HCT116 (cell line): Measurements from ENCODE around the gene ARL2.

Source experiments
- CEBPB ChIP-seq: IDR thresholded peaks from 2 replicates; pipeline ENCODE4 v1.6.1; 2012; ENCODE audit warnings: low read depth
- CTCF ChIP-seq, 3 experiments: fragments of 200-600 bp in 1 of 3; sonication (generic) in 1 of 3; IDR thresholded peaks in 2 of 3; conservative IDR thresholded peaks in 1 of 3; 2 replicates each; pipeline ENCODE4 v1.5.1; 2012 to 2017; ENCODE audit warnings: low read depth in 2 of 3, low read length in 2 of 3, antibody characterized with exemption in 1 of 3, borderline replicate concordance in 1 of 3, control low read depth in 1 of 3, mild to moderate bottlenecking in 1 of 3, mixed read lengths in 1 of 3, mixed run types in 1 of 3, moderate library complexity in 1 of 3; ENCODE audit not compliant: insufficient read depth in 1 of 3
- EZH2 ChIP-seq: fragments of 200-600 bp; sonication (generic); IDR thresholded peaks from 2 replicates; pipeline ENCODE4 v1.6.1; 2017; ENCODE audit warnings: antibody characterized with exemption, mixed run types
- EZH2phosphoT487 ChIP-seq: fragments of 200-600 bp; IDR thresholded peaks from 2 replicates; pipeline ENCODE4 v1.6.1; 2018; ENCODE audit warnings: antibody characterized with exemption, borderline replicate concordance
- FOSL1 ChIP-seq: IDR thresholded peaks from 2 replicates; pipeline ENCODE4 v1.6.1; 2012; ENCODE audit warnings: low read depth
- MAX ChIP-seq: IDR thresholded peaks from 2 replicates; pipeline ENCODE4 v1.6.1; 2012
- POLR2A ChIP-seq: IDR thresholded peaks from 2 replicates; pipeline ENCODE4 v1.7.0; 2011; ENCODE audit warnings: borderline replicate concordance; ENCODE audit not compliant: insufficient read depth, insufficient read length; ENCODE audit errors: extremely low read depth
- POLR2AphosphoS5 ChIP-seq: IDR thresholded peaks from 2 replicates; pipeline ENCODE4 v1.6.1; 2011; ENCODE audit warnings: mild to moderate bottlenecking, low read depth, low read length, moderate library complexity
- RAD21 ChIP-seq: IDR thresholded peaks from 2 replicates; pipeline ENCODE4 v1.6.1; 2012; ENCODE audit warnings: low read depth, mild to moderate bottlenecking
- REST ChIP-seq: IDR thresholded peaks from 2 replicates; pipeline ENCODE4 v1.6.1; 2012; ENCODE audit warnings: low read depth
- SIN3A ChIP-seq: IDR thresholded peaks from 2 replicates; pipeline ENCODE4 v1.6.1; 2012; ENCODE audit warnings: low read depth
- YY1 ChIP-seq: IDR thresholded peaks from 2 replicates; pipeline ENCODE4 v1.6.1; 2011; ENCODE audit warnings: low read length, low read depth, moderate library complexity, mild to moderate bottlenecking; ENCODE audit not compliant: insufficient replicate concordance; ENCODE audit errors: extremely low read depth
- ZFX ChIP-seq: fragments of 450-650 bp; IDR thresholded peaks from 2 replicates; pipeline ENCODE4 v1.6.1; 2017

- no peak for TF ChIP-seq CTCF (IDR thresholded peaks at IDR 0.05 in 2 of 3, conservative IDR thresholded peaks at IDR 0.05 in 1 of 3; ENCODE audit: borderline replicate concordance in 1 of 3, insufficient read depth in 1 of 3, low read depth in 2 of 3, low read length in 2 of 3)
- TF ChIP-seq FOSL1: no peak
- TF ChIP-seq POLR2AphosphoS5: no peak
- TF ChIP-seq POLR2A: no peak
- no peak for TF ChIP-seq CEBPB
- no peak for TF ChIP-seq EZH2phosphoT487
- no peak for TF ChIP-seq ZFX
- no peak for TF ChIP-seq REST
- TF ChIP-seq RAD21: no peak
- no peak for TF ChIP-seq EZH2
- TF ChIP-seq MAX: no peak
- TF ChIP-seq SIN3A: no peak
- TF ChIP-seq YY1: no peak
These were observed 43.0 kb downstream of the ARL2 start for GRCh38 chr11:65056999-65057398.
